Left ventricle myocardium inferior (tissue), 1 donor: ENCODE measurements around the gene ABCG1. TPM values are rescaled to one million over a fixed set of nuclear protein-coding genes. Genes with fewer than 3 reads are reported as not detected.

Experiments used
- DNase-seq: peaks from one replicate; pipeline ENCODE4 v3.0.0-alpha.2; 2020
- H3K27ac ChIP-seq: fragments of 200-600 bp; replicated peaks from 2 replicates; pipeline ENCODE4 v1.8.0; 2021
- H3K27me3 ChIP-seq: fragments of 200-600 bp; 2 replicates; pipeline ENCODE4 v1.8.0; 2021; ENCODE audit warnings: low read depth
- H3K36me3 ChIP-seq: fragments of 200-600 bp; 2 replicates; pipeline ENCODE4 v1.8.0; 2021
- H3K4me1 ChIP-seq: fragments of 200-600 bp; 2 replicates; pipeline ENCODE4 v1.8.0; 2021
- H3K4me3 ChIP-seq: fragments of 200-600 bp; 2 replicates; pipeline ENCODE4 v1.8.0; 2021; ENCODE audit warnings: mild to moderate bottlenecking, moderate library complexity
- H3K9me3 ChIP-seq: fragments of 200-600 bp; replicated peaks from 2 replicates; pipeline ENCODE4 v1.8.0; 2021
- CTCF ChIP-seq: fragments of 200-600 bp; IDR thresholded peaks from 2 replicates; pipeline ENCODE4 v1.8.0; 2021; ENCODE audit warnings: antibody characterized with exemption, mild to moderate bottlenecking, borderline replicate concordance
- intact Hi-C: fragments of 100-400 bp; cut with micrococcal nuclease; formaldehyde crosslinking; loops from one replicate; pipeline ENCODE4 v1.11.0; 2022
- total RNA-seq: library from RNA; stranded (reverse); fragmentation: NEBNext Ultra II Directional; extraction: Animal tissue kit (Norgen Biotek cat#: 25700); gene quantifications from one replicate; pipeline ENCODE4 v1.2.1, GENCODE V29; 2021
- donor health status: DM: no; HTN: yes; CAD: no; lungs with severe emphysema.

The ABCG1 gene
- total RNA-seq, 1 donor from 2014 or later = 8.7 TPM

GRCh38 chr21:42236014-42236413, 17.1 kb downstream of the ABCG1 start:
- Histone ChIP-seq H3K4me1 (peaks cover 83% of the 10 kb centered on the region), H3K4me3 (peak overlapping the region; percentile 71)
- intact Hi-C loops = no loop called here

GRCh38 chr21:42236693-42237092, 17.8 kb downstream of the ABCG1 start:
- Histone ChIP-seq H3K4me1 (peaks cover 76% of the 10 kb centered on the region), H3K27me3 (no peaks in the 10 kb centered on the region), H3K4me3 (no peak overlapping the region), H3K36me3 (no peaks in the 10 kb centered on the region), H3K9me3 (no peaks in the 10 kb centered on the region), H3K27ac (peak overlapping the region; percentile 90)
- intact Hi-C loops = no loop called here
- no peak for DNase-seq
- TF ChIP-seq CTCF = no peak

More at GRCh38 chr21:42236014-42236413, 17.1 kb downstream of the ABCG1 start:
- no peak for TF ChIP-seq CTCF
- Histone ChIP-seq H3K9me3 (no peaks in the 10 kb centered on the region), H3K36me3 (no peaks in the 10 kb centered on the region), H3K27ac (peak overlapping the region; percentile 90), H3K27me3 (no peaks in the 10 kb centered on the region)
- DNase-seq = peak; percentile 58

GRCh38 chr21:42237161-42237560, 18.2 kb downstream of the ABCG1 start:
- H3K27me3 ChIP-seq = no peaks in the 10 kb centered on the region
- intact Hi-C loops = no loop called here
- no peak for DNase-seq
- H3K36me3 ChIP-seq = no peaks in the 10 kb centered on the region
- peak overlapping the region; percentile 90 for H3K27ac ChIP-seq
- H3K4me3 ChIP-seq = no peak overlapping the region
- H3K4me1 ChIP-seq = peaks cover 72% of the 10 kb centered on the region
- no peaks in the 10 kb centered on the region for H3K9me3 ChIP-seq
- TF ChIP-seq CTCF = no peak

- no peak overlapping the region for H3K4me3 ChIP-seq
- H3K9me3 ChIP-seq = no peaks in the 10 kb centered on the region
- no peak for TF ChIP-seq CTCF
- peak overlapping the region; percentile 90 for H3K27ac ChIP-seq
- no peak for DNase-seq
- H3K4me1 ChIP-seq = peaks cover 68% of the 10 kb centered on the region
- H3K36me3 ChIP-seq = no peaks in the 10 kb centered on the region
- H3K27me3 ChIP-seq = no peaks in the 10 kb centered on the region
- intact Hi-C loops = no loop called here
These were observed 18.6 kb downstream of the ABCG1 start for GRCh38 chr21:42237577-42237976.

- H3K27me3 ChIP-seq = no peaks in the 10 kb centered on the region
- H3K4me3 ChIP-seq = no peak overlapping the region
- H3K27ac ChIP-seq = no peak overlapping the region
- no peak for TF ChIP-seq CTCF
- peak; percentile 7 for DNase-seq
- no peaks in the 10 kb centered on the region for H3K9me3 ChIP-seq
- intact Hi-C loops = no loop called here
- no peaks in the 10 kb centered on the region for H3K36me3 ChIP-seq
- peaks cover 60% of the 10 kb centered on the region for H3K4me1 ChIP-seq
These were observed 19.4 kb downstream of the ABCG1 start for GRCh38 chr21:42238185-42238934.
